GM19043 (cell line): ENCODE results near the gene ZNF396.

Experiments
- ATAC-seq: cut with Tn5 transposase; IDR thresholded peaks from one replicate; pipeline ENCODE4 v1.9.1; 2021; ENCODE audit warnings: low read depth; ENCODE audit not compliant: unreplicated experiment

Gene ZNF396

GRCh38 chr18:35386600-35387100 lies 9.5 kb upstream of the ZNF396 start:
- peak; percentile 76 for ATAC-seq

- ATAC-seq, result no peak
Observed at GRCh38 chr18:35383136-35383535, 6.0 kb upstream of the ZNF396 start.

GRCh38 chr18:35379421-35379820 lies 2.3 kb upstream of the ZNF396 start:
- ATAC-seq, result no peak

- ATAC-seq, result no peak
Observed at GRCh38 chr18:35378574-35378896, 1.4 kb upstream of the ZNF396 start.

GRCh38 chr18:35377875-35378573 lies 887 bp upstream of the ZNF396 start:
- ATAC-seq, result no peak

- peak; percentile 62 for ATAC-seq
Observed at GRCh38 chr18:35376393-35376741, 770 bp downstream of the ZNF396 start.

GRCh38 chr18:35374708-35375107 lies 2.4 kb downstream of the ZNF396 start:
- ATAC-seq, result no peak

GRCh38 chr18:35371412-35372195 lies 5.5 kb downstream of the ZNF396 start:
- ATAC-seq, result no peak

GRCh38 chr18:35369126-35369525 lies 8.0 kb downstream of the ZNF396 start:
- ATAC-seq, result no peak

- ATAC-seq, result no peak
Observed at GRCh38 chr18:35368595-35368994, 8.5 kb downstream of the ZNF396 start.

- ATAC-seq, result no peak
Observed at GRCh38 chr18:35362531-35362930, 14.6 kb downstream of the ZNF396 start.

GRCh38 chr18:35361570-35362321 lies 15.4 kb downstream of the ZNF396 start:
- no peak for ATAC-seq

GRCh38 chr18:35355140-35355618 lies 22.0 kb downstream of the ZNF396 start:
- ATAC-seq, result peak; percentile 89

- ATAC-seq, result no peak
Observed at GRCh38 chr18:35352778-35353177, 24.4 kb downstream of the ZNF396 start.

GRCh38 chr18:35352283-35352682 lies 24.9 kb downstream of the ZNF396 start:
- ATAC-seq, result no peak

GRCh38 chr18:35348001-35348400 lies 29.1 kb downstream of the ZNF396 start:
- ATAC-seq, result no peak

- ATAC-seq, result no peak
Observed at GRCh38 chr18:35345950-35346349, 31.2 kb downstream of the ZNF396 start.

- peak; percentile 37 for ATAC-seq
Observed at GRCh38 chr18:35345460-35345921, 31.6 kb downstream of the ZNF396 start.

GRCh38 chr18:35344736-35345459 lies 32.2 kb downstream of the ZNF396 start:
- ATAC-seq, result no peak

GRCh38 chr18:35343936-35344735 lies 33.0 kb downstream of the ZNF396 start, which contains the start of gene ZNF24:
TSS of gene ZNF24 (minus strand) at chr18:35344420. CDS start at chr18:35340650, 3,770 bp downstream.
- peak; percentile 87 for ATAC-seq
